Activated naive CD8-positive, alpha-beta T cell treated with anti-CD3 and anti-CD28 coated beads, Interleukin-2, amount 50 U/mL, for 16 hours (primary cell): ENCODE data around the gene CXorf51A.
"Not testable (repeated sequence)": the region's sequence is repeated elsewhere in the genome, so short reads cannot be mapped to it uniquely, and the experiment has no call there.

Experiments used
- DNase-seq: peaks from one replicate; pipeline ENCODE4 v3.0.0-alpha.2; 2020; ENCODE audit warnings: low read depth, low spot score

Gene CXorf51A

GRCh38 chrX:146814644-146815043 is at the start of gene CXorf51A:
Gene CXorf51A, minus strand, starts transcription at chrX:146814744. Its CDS starts 21 bp downstream, at chrX:146814723.
- DNase-seq, result not testable (repeated sequence)

- no peak for DNase-seq
Observed at GRCh38 chrX:146863566-146863965, 49.0 kb upstream of the CXorf51A start.

DNA sequence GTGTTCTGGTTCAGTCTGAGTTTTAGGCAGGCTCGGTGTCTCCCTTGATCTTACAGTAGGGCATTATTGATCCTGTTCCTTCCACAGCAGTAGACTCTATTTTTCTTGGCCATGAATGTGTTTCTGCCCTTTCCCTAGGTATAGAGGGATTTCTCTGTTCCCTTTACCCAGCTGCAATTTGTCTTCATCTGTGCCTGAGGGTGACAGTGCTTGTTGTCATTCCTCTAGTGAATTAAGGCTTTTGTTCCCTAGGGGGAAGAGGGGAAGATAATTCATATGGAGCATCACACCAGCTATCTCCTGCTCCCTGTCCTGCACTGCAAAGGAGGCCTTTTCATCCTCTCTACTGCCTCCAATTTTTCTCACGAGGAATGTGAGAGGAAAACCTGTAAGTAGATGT is 39.7 kb upstream of the CXorf51A start:
- DNase-seq, result no peak

DNA sequence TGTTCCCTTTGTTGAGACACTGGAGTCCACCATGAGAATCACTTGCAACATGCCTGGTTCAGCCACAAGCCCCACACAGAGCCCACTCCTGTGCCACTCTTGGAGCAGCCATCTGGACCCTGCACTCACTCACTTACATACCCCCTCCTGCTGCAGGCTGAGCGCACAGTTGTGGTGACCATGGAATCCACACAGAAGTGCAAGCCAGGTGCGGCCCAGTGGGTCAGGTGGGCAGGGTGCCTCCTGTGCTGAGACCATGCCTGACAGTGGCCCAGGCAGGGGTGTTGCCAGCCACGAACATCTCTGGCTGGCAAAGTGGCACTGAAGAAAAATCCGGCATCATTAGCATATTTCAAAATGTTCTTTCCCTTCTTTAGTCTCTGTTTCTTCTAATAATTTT is 17.4 kb upstream of the CXorf51A start:
- no peak for DNase-seq

GRCh38 chrX:146809471-146809870 is 5.1 kb downstream of the CXorf51A start, which contains the start of gene CXorf51B:
Gene CXorf51B, plus strand, starts transcription at chrX:146809771. Its CDS starts 21 bp downstream, at chrX:146809792.
- DNase-seq, result not testable (repeated sequence)
